SU-DHL-6 (cell line): ENCODE measurements around the gene GRID2.

Experiments used
- EZH2phosphoT487 ChIP-seq: fragments of 200-600 bp; sonication (generic), shearing (Covaris generic); conservative IDR thresholded peaks from 2 replicates; pipeline ENCODE4 v1.6.1; 2018; ENCODE audit warnings: mild to moderate bottlenecking, antibody characterized with exemption, low read length, moderate library complexity, mixed read lengths
- TF ChIP-seq, protein P1 (sequence below): fragments of 200-600 bp; sonication (generic); IDR thresholded peaks from one replicate; pipeline ENCODE4 v1.5.1; 2017; ENCODE audit warnings: antibody characterized with exemption, mild to moderate bottlenecking, low read length, moderate library complexity; ENCODE audit not compliant: insufficient read depth, poor library complexity, severe bottlenecking

DNA sequence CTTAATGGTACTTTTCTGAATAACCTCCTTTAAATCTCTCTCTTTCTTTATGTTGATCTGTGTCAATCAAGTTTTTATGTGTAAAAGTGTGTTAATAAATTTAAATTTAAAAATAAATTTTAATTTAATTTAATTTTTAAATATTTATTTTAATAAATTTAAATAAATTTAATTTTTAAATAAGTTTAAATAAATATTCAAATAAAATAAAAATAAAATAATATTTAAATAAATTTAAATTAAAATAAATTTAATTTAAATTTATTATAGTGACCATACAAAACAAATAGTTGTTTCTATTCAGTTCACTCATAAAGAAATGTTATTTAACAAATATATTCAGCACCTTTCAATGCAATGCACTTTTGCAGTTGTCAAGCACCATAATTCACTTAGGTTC, 146.9 kb downstream of the GRID2 start:
- TF ChIP-seq, protein P1, sequence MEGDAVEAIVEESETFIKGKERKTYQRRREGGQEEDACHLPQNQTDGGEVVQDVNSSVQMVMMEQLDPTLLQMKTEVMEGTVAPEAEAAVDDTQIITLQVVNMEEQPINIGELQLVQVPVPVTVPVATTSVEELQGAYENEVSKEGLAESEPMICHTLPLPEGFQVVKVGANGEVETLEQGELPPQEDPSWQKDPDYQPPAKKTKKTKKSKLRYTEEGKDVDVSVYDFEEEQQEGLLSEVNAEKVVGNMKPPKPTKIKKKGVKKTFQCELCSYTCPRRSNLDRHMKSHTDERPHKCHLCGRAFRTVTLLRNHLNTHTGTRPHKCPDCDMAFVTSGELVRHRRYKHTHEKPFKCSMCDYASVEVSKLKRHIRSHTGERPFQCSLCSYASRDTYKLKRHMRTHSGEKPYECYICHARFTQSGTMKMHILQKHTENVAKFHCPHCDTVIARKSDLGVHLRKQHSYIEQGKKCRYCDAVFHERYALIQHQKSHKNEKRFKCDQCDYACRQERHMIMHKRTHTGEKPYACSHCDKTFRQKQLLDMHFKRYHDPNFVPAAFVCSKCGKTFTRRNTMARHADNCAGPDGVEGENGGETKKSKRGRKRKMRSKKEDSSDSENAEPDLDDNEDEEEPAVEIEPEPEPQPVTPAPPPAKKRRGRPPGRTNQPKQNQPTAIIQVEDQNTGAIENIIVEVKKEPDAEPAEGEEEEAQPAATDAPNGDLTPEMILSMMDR: no peak
- no peak for TF ChIP-seq EZH2phosphoT487
